Adrenal gland (tissue), 5 donors: ENCODE measurements around the gene NELFB.

Experiments used
- POLR2A ChIP-seq, 2 donors: fragments of 450-650 bp; IDR thresholded peaks; one replicate each; pipeline ENCODE4 v1.6.1; 2017; ENCODE audit warnings: antibody characterized with exemption in 2 of 2, mild to moderate bottlenecking in 2 of 2, moderate library complexity in 1 of 2
- TF ChIP-seq, protein P1 (sequence below), 6 experiments: fragments of 450-650 bp in 4 of 6; fragments of 200-600 bp in 2 of 6; sonication (generic) in 1 of 6; IDR thresholded peaks; 1 replicate in 5 of 6; 2 replicates in 1 of 6; pipeline versions ENCODE4 v1.5.1 to v1.8.0; 2016 to 2021; ENCODE audit warnings: antibody characterized with exemption in 6 of 6, mild to moderate bottlenecking in 2 of 6, moderate library complexity in 1 of 6
- donor health status: DM: no; HTN: no; CAD: no.

DNA sequence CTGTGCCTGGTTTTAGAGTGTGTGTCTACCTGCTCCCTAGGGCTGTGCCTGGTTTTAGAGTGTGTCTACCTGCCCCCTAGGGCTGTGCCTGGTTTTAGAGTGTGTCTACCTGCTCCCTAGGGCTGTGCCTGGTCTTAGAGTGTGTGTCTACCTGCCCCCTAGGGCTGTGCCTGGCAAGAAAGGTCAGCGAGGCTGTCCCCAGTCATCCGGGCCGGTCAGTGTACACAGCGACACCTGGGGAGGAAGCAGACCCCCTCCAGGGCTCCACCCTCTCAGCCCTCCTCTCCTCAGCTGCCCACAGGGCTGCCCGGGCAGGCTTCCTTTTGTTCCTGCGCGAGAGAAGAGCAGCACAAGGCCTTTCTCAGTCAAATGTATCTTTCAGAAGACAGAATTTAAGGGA is 42.8 kb downstream of the NELFB start:
- TF ChIP-seq, protein P1, sequence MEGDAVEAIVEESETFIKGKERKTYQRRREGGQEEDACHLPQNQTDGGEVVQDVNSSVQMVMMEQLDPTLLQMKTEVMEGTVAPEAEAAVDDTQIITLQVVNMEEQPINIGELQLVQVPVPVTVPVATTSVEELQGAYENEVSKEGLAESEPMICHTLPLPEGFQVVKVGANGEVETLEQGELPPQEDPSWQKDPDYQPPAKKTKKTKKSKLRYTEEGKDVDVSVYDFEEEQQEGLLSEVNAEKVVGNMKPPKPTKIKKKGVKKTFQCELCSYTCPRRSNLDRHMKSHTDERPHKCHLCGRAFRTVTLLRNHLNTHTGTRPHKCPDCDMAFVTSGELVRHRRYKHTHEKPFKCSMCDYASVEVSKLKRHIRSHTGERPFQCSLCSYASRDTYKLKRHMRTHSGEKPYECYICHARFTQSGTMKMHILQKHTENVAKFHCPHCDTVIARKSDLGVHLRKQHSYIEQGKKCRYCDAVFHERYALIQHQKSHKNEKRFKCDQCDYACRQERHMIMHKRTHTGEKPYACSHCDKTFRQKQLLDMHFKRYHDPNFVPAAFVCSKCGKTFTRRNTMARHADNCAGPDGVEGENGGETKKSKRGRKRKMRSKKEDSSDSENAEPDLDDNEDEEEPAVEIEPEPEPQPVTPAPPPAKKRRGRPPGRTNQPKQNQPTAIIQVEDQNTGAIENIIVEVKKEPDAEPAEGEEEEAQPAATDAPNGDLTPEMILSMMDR (IDR thresholded peaks at IDR 0.05), result no peak
- no peak for TF ChIP-seq POLR2A (IDR thresholded peaks at IDR 0.05)
